ENCODE results near the gene PLK3. TPM values are rescaled to one million over a fixed set of nuclear protein-coding genes. Genes with fewer than 3 reads are reported as not detected.

Gene PLK3
- total and polyA plus RNA-seq, 2 experiments from 2014 or later, result 28.5 to 29.8 TPM

- Histone ChIP-seq H3K4me1 (ENCODE audit: insufficient read depth) (no peaks in the 10 kb centered on the region), H4K20me1 (ENCODE audit: insufficient read depth) (no peaks in the 10 kb centered on the region), H3K4me3 (no peak overlapping the region), H3K9me2 (ENCODE audit: insufficient read depth) (no peaks in the 10 kb centered on the region), H3K9me3 (ENCODE audit: low read depth) (no peaks in the 10 kb centered on the region), H3F3A (ENCODE audit: insufficient read depth) (no peaks in the 10 kb centered on the region), H3K27me3 (replicated peaks; ENCODE audit: insufficient read depth) (no peaks in the 10 kb centered on the region), H3K36me3 (ENCODE audit: low read depth) (no peaks in the 10 kb centered on the region; the same call in 1 of the 2 replicates), H3K27ac (no peak overlapping the region), H3K79me2 (ENCODE audit: insufficient read depth) (no peaks in the 10 kb centered on the region), H3K9ac (no peak overlapping the region), H2AFZ (no peak overlapping the region), H3K4me2 (ENCODE audit: unreplicated experiment) (no peak overlapping the region)
- 96 to 100% methylated on average over 1 of the region's 1 CpG for WGBS, 2 experiments (ENCODE audit: low coverage in 1 of 2, low lambda C conversion rate in 2 of 2, missing lambda C conversion rate in 2 of 2)
- TF ChIP-seq EZH2 (IDR thresholded peaks at IDR 0.05; ENCODE audit: insufficient read depth, poor library complexity, severe bottlenecking) (no peak), EZH2phosphoT487 (IDR thresholded peaks at IDR 0.05; ENCODE audit: insufficient read depth, low read depth) (no peak)
- in situ Hi-C loops (cut with MboI), result no loop called here
- no peak for DNase-seq
Measured at GRCh38 chr1:44854970-44855369, 54.8 kb downstream of the PLK3 start.

Small RNA genes lying within 50 kb of the gene (small RNA-seq; reads per million reads assigned to genes)
- gene AL136380.1 (ENCODE audit: low read depth, low replicate concordance) (not detected), gene SNORD38A (ENCODE audit: low read depth, low replicate concordance) (28.6 reads per million, percentile 91 among the genes with 10 or more reads in this experiment), gene SNORD38B (ENCODE audit: low read depth, low replicate concordance) (not detected), gene SNORD46 (ENCODE audit: low read depth, low replicate concordance) (215 reads per million, percentile 96 among the genes with 10 or more reads in this experiment), gene SNORD55 (ENCODE audit: low read depth, low replicate concordance) (not detected)

Other genes with a start within 250 kb of the PLK3 start
- gene TMEM53, start 125.9 kb upstream of the PLK3 start, total RNA-seq (2014; rRNA removed; shearing (Covaris generic)), result 4.4 and 5.9 TPM in 2 replicates
- gene TMEM53, start 125.9 kb upstream of the PLK3 start, polyA plus RNA-seq (2016; fragmentation: Nextera tagmentation; extraction: Ambion mirVana), result 10.1 and 12.7 TPM in 2 replicates
- 0.51 and 1.4 TPM in 2 replicates for gene ARMH1, start 125.7 kb upstream of the PLK3 start, total RNA-seq (2014; rRNA removed; shearing (Covaris generic))
- 1.5 and 1.6 TPM in 2 replicates for gene ARMH1, start 125.7 kb upstream of the PLK3 start, polyA plus RNA-seq (2016; fragmentation: Nextera tagmentation; extraction: Ambion mirVana)
- gene RNU5D-1, start 69.2 kb upstream of the PLK3 start, total RNA-seq (2014; rRNA removed; shearing (Covaris generic)), result not detected in 2 replicates
- not detected in 2 replicates for gene RNU5D-1, start 69.2 kb upstream of the PLK3 start, polyA plus RNA-seq (2016; fragmentation: Nextera tagmentation; extraction: Ambion mirVana)
- 14.2 and 16.9 TPM in 2 replicates for gene KIF2C, start 60.5 kb upstream of the PLK3 start, total RNA-seq (2014; rRNA removed; shearing (Covaris generic))
- gene KIF2C, start 60.5 kb upstream of the PLK3 start, polyA plus RNA-seq (2016; fragmentation: Nextera tagmentation; extraction: Ambion mirVana), result 16.4 and 16.7 TPM in 2 replicates
- gene RPS8, start 24.8 kb upstream of the PLK3 start, total RNA-seq (2014; rRNA removed; shearing (Covaris generic)), result 1,375 and 2,062 TPM in 2 replicates
- gene RPS8, start 24.8 kb upstream of the PLK3 start, polyA plus RNA-seq (2016; fragmentation: Nextera tagmentation; extraction: Ambion mirVana), result 570 and 596 TPM in 2 replicates
- gene BEST4, start 12.2 kb upstream of the PLK3 start, total RNA-seq (2014; rRNA removed; shearing (Covaris generic)), result 0.32 and 0.76 TPM in 2 replicates
- 0.30 and 0.31 TPM in 2 replicates for gene BEST4, start 12.2 kb upstream of the PLK3 start, polyA plus RNA-seq (2016; fragmentation: Nextera tagmentation; extraction: Ambion mirVana)
- gene DYNLT4, start 7.0 kb downstream of the PLK3 start, total RNA-seq (2014; rRNA removed; shearing (Covaris generic)), result not detected in 2 replicates
- 0.52 and 0.59 TPM in 2 replicates for gene DYNLT4, start 7.0 kb downstream of the PLK3 start, polyA plus RNA-seq (2016; fragmentation: Nextera tagmentation; extraction: Ambion mirVana)
- 8.0 and 12.0 TPM in 2 replicates for gene BTBD19, start 8.1 kb downstream of the PLK3 start, total RNA-seq (2014; rRNA removed; shearing (Covaris generic))
- gene BTBD19, start 8.1 kb downstream of the PLK3 start, polyA plus RNA-seq (2016; fragmentation: Nextera tagmentation; extraction: Ambion mirVana), result 9.4 and 12.1 TPM in 2 replicates
- gene PTCH2, start 42.9 kb downstream of the PLK3 start, total RNA-seq (2014; rRNA removed; shearing (Covaris generic)), result 0.11 and 0.13 TPM in 2 replicates
- gene PTCH2, start 42.9 kb downstream of the PLK3 start, polyA plus RNA-seq (2016; fragmentation: Nextera tagmentation; extraction: Ambion mirVana), result 0.05 and 0.11 TPM in 2 replicates
- gene EIF2B3, start 186.2 kb downstream of the PLK3 start, total RNA-seq (2014; rRNA removed; shearing (Covaris generic)), result 30.4 and 33.5 TPM in 2 replicates
- 41.2 and 43.7 TPM in 2 replicates for gene EIF2B3, start 186.2 kb downstream of the PLK3 start, polyA plus RNA-seq (2016; fragmentation: Nextera tagmentation; extraction: Ambion mirVana)
- 16.9 and 21.1 TPM in 2 replicates for gene HECTD3, start 210.9 kb downstream of the PLK3 start, total RNA-seq (2014; rRNA removed; shearing (Covaris generic))
- gene HECTD3, start 210.9 kb downstream of the PLK3 start, polyA plus RNA-seq (2016; fragmentation: Nextera tagmentation; extraction: Ambion mirVana), result 17.0 and 17.7 TPM in 2 replicates
- 103 and 111 TPM in 2 replicates for gene UROD, start 211.9 kb downstream of the PLK3 start, total RNA-seq (2014; rRNA removed; shearing (Covaris generic))
- 141 and 143 TPM in 2 replicates for gene UROD, start 211.9 kb downstream of the PLK3 start, polyA plus RNA-seq (2016; fragmentation: Nextera tagmentation; extraction: Ambion mirVana)